T-helper 17 cell (primary cell): ENCODE data around the gene CCP110. TPM values are rescaled to one million over a fixed set of nuclear protein-coding genes. Genes with fewer than 3 reads are reported as not detected.

Experiments used
- ATAC-seq: fragments of 150-1000 bp; cut with Tn5 transposase; 2 replicates; pipeline ENCODE4 v1.10.0; 2021; ENCODE audit warnings: mild to moderate bottlenecking, moderate library complexity
- DNase-seq, 3 donors: peaks; one replicate each; pipeline versions ENCODE4 v3.0.0 to v3.0.0-alpha.2; 2020 to 2021
- H3K9me3 ChIP-seq: one replicate; pipeline ENCODE4 v1.7.0; 2013; ENCODE audit warnings: low read length, mild to moderate bottlenecking; ENCODE audit not compliant: control insufficient read depth, poor library complexity, severe bottlenecking
- H3K27ac Mint-ChIP-seq: one replicate; pipeline ENCODE4 v1.8.0; 2022; ENCODE audit warnings: mild to moderate bottlenecking, moderate library complexity, mixed read lengths
- H3K27me3 Mint-ChIP-seq: one replicate; pipeline ENCODE4 v1.8.0; 2022; ENCODE audit warnings: mixed read lengths
- H3K36me3 Mint-ChIP-seq: one replicate; pipeline ENCODE4 v1.8.0; 2022; ENCODE audit warnings: low read depth, mixed read lengths
- H3K4me1 Mint-ChIP-seq: one replicate; pipeline ENCODE4 v1.8.0; 2022; ENCODE audit warnings: mild to moderate bottlenecking, mixed read lengths
- H3K4me3 Mint-ChIP-seq: one replicate; pipeline ENCODE4 v1.8.0; 2022; ENCODE audit warnings: mild to moderate bottlenecking, moderate library complexity, mixed read lengths
- total RNA-seq, 4 donors: library from RNA in 2 of 4; stranded (reverse) in 2 of 4; gene quantifications; one replicate each; pipeline ENCODE4 v1.2.3 and lab custom pipeline; 2022 to 2026

The CCP110 gene
- total RNA-seq, 2 donors from 2014 or later, result 13.9 to 15.4 TPM

DNA sequence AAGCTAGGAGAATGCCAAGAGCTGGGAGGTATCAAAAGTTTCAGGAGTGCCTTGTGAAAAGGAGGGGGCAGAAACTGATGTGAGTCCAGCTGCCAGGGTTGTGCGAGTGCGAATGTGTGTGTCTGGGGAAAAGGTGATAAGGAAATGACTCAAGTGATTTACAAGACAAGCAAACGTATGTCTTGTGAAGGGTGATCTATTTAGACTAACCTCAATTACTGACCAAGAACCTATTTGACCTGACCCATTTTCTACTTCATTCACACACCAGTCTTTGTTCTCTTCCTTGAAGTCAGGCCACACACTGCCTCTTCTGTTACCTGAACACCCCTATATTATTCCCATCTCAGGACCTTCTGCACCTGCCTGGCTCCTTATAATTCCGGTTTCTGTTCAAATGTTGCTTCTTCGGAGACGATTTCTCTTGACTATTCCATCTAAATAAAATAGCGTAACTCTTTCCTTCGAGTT, 2.8 kb upstream of the CCP110 start:
- no peak for ATAC-seq
- Mint-ChIP-seq H3K27me3 (no peaks in the 10 kb centered on the region), H3K4me1 (peaks cover 56% of the 10 kb centered on the region), H3K36me3 (peaks cover 6% of the 10 kb centered on the region), H3K4me3 (peak overlapping the region; percentile 100), H3K27ac (peak overlapping the region; percentile 97)
- DNase-seq, result no peak
- H3K9me3 ChIP-seq, result no peaks in the 10 kb centered on the region

DNA sequence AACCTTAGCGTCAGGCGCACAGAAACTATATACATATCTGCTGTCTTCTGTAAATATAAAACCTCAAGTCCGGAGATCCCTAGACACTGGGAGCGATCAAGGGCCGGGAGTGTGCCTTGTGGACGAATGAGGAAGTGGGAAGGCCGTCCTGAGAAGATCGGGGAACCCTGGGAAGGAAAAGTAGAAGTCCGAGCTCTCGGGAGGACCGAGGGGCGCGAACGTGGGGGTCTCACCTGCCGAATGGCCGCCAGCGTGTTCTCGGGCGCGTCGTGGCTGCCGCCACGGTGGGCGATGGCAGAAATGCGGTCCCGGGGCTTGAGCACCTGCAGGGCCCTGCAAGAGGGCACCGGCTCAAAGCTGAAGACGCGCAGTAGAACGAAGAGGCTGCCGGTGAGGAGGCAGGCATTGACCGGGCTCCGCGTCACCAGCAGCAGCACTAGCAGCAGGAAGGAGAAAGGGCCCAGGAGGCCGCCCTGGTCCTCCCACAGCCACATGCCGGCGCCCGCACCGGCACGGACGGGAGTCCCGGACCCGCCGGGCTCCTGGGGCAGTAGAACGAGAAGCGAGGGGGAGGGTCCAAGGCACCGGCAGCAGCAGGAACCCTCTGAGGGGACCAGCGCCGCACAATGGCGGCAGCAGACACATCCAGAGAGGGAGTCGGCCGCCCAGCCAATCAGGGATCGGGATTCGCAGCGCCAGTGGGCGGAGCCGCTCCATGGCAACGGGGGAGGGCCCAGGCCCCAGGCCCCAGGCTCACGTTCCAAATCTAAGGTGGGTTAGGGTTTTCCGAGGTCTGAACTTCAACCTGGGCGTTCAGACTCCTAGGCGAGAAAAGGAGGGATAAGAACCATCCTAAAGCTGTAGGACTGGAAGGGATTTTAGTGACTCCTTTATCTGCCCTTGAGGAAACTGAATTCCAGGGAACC, 2.0 kb upstream of the CCP110 start, which contains the start of gene GDE1:
Gene GDE1 (minus strand): TSS at position 628 of the 926 bp plus-strand sequence. CDS start 134 bp downstream, at position 494.
- peak; percentile 86 to 88 (median 88) for DNase-seq
- H3K4me3 Mint-ChIP-seq, result peak within 1 kb of the TSS; percentile 100

DNA sequence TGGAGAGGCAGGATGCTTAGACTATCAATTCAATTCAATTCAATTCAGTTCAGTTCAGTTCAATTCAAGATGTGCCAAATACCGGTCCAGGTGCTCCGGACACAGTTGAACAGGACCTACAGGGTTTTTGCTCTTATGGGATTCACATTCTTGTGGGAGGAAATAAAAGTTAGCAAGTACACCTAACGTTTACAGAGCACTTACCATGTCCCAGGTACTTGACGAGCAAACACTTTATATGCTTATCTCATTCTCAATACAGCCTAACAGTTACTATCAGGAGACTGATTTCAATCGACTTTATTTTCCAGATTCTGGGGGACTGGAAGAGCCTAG, 1.4 kb upstream of the CCP110 start:
- Mint-ChIP-seq H3K4me1 (peaks cover 49% of the 10 kb centered on the region), H3K4me3 (peak overlapping the region; percentile 100), H3K27me3 (no peaks in the 10 kb centered on the region), H3K27ac (peak overlapping the region; percentile 97), H3K36me3 (peaks cover 3% of the 10 kb centered on the region)
- ATAC-seq (no peak), DNase-seq (no peak)
- no peaks in the 10 kb centered on the region for H3K9me3 ChIP-seq

More for the DNA sequence above, 2.0 kb upstream of the CCP110 start, which contains the start of gene GDE1:
- Mint-ChIP-seq H3K4me1 (peaks cover 55% of the 10 kb centered on the region), H3K27ac (peak within 1 kb of the TSS; percentile 97), H3K27me3 (no peaks in the 10 kb centered on the region), H3K36me3 (peaks cover 6% of the 10 kb centered on the region)
- peak; percentile 81 for ATAC-seq
- H3K9me3 ChIP-seq, result no peaks in the 10 kb centered on the region

DNA sequence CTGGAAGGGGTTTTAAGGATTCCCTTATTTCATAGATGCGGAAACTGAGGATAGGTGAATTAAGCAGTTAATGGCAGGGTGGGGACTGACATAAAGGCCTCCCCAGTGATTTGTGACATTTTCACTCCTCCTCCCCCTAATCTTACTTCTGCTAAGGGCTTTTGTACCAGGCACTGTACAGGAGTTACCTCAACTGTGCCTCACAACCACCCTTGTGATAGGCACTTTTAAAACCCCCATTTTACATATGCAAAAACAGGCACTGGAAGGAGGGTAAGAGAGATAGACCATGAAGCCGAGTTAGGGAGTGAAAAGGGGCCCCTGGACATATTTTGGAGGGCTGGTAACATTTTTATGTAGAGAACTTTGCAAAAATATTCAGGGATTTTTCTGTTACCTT, 982 bp upstream of the CCP110 start:
- ATAC-seq, result no peak
- no peaks in the 10 kb centered on the region for H3K27me3 Mint-ChIP-seq
- no peaks in the 10 kb centered on the region for H3K9me3 ChIP-seq
- H3K27ac Mint-ChIP-seq, result peak overlapping the region; percentile 97
- peaks cover 48% of the 10 kb centered on the region for H3K4me1 Mint-ChIP-seq
- no peak for DNase-seq
- peaks cover 3% of the 10 kb centered on the region for H3K36me3 Mint-ChIP-seq
- H3K4me3 Mint-ChIP-seq, result no peak overlapping the region

DNA sequence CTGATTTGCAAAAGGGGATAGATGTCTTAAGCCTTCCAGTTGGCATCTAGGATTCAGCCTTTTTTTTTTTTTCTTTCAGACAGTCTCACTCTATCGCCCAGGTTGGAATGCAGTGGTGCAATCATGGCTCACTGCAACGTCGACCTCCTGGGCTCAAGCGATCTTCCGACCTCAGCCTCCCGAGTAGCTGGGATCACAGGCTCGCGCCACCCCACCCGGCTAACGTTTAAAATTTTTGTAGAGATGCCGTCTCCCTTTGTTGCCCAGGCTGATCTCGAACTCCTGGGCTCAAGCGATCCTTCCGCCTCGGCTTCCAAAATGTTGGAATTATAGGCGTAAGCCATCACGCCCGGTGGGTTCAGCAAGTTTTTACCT, 571 bp upstream of the CCP110 start:
- DNase-seq (no peak), ATAC-seq (no peak)
- H3K9me3 ChIP-seq, result no peaks in the 10 kb centered on the region
- Mint-ChIP-seq H3K4me3 (no peak overlapping the region), H3K4me1 (peaks cover 48% of the 10 kb centered on the region), H3K36me3 (peaks cover 3% of the 10 kb centered on the region), H3K27ac (peak overlapping the region; percentile 98), H3K27me3 (no peaks in the 10 kb centered on the region)

DNA sequence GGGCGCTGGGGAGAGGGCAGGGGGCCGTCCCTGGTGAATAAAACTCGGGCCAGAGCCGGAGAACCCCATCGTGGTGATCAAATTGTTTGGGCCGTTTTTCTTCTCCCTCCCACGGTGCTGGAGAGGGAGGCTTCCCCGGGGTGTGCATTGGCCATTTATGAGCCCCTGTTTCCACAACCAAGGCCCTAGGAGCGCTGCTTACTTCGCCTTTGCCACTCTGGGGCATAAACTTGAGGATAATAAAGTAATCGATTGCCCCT, 544 bp downstream of the CCP110 start:
- H3K27ac Mint-ChIP-seq, result peak overlapping the region; percentile 98
- DNase-seq (no peak), ATAC-seq (no peak)
- peak overlapping the region; percentile 100 for H3K4me3 Mint-ChIP-seq
- H3K36me3 Mint-ChIP-seq, result peaks cover 5% of the 10 kb centered on the region
- H3K27me3 Mint-ChIP-seq, result no peaks in the 10 kb centered on the region
- no peaks in the 10 kb centered on the region for H3K9me3 ChIP-seq
- peaks cover 41% of the 10 kb centered on the region for H3K4me1 Mint-ChIP-seq

DNA sequence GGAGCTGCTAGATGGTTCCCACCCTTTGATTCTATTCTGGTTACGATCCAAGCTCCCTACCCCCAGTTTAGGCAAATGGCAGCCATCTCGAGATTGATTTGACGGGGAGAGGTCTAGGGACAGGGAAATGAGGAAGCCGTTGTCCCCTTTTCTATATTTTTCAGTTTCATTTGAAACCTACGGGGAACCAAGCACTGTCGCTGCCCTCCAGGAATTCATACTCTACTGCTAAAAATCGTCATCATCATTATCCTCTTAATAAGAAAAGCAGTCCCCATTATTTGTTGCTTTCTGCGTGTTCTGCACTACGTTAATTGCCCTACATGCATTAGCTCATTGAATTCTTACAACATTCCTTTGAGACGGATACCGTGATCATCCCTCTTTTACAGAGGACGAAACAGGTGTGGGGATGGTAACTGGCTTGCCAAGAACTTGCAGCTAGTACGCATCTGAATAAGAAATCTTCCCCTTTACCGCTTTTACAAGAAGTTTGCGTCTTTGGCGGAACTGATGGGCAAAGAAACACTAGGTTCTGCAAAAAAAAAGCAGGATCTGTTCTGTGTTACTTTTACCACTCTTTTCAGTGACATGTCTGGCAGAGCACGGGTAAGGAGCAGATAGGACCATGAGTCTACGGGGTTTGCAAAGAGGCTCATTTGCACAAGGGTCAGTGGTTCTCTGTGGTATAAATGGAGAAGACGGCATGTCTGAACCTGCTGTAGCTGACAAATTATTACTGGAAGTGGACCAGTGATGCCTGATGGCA, 1.1 kb downstream of the CCP110 start:
- ATAC-seq (no peak), DNase-seq (no peak)
- H3K9me3 ChIP-seq, result no peaks in the 10 kb centered on the region
- Mint-ChIP-seq H3K27me3 (no peaks in the 10 kb centered on the region), H3K27ac (peak overlapping the region; percentile 98), H3K36me3 (peaks cover 5% of the 10 kb centered on the region), H3K4me1 (peaks cover 39% of the 10 kb centered on the region), H3K4me3 (peak overlapping the region; percentile 100)

DNA sequence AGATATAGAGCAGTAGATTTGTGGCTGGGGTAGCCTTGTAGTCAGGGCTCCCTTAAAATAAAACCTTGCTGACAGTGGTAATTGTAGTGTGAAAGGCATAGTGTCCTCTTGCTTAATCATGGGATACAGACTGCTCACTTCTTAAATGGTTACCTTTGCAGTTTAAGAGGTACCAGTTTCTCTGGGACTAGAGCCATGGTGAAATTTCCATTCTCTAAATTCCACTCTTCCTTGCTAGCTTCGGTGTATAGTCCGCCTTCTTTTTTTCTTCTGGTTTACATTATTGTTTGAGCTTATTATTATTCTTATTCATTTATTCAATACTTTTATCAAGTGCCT, 1.6 kb downstream of the CCP110 start:
- ATAC-seq (no peak), DNase-seq (no peak)
- peaks cover 5% of the 10 kb centered on the region for H3K36me3 Mint-ChIP-seq
- H3K9me3 ChIP-seq, result no peaks in the 10 kb centered on the region
- H3K27ac Mint-ChIP-seq, result peak overlapping the region; percentile 98
- H3K4me3 Mint-ChIP-seq, result peak overlapping the region; percentile 100
- peaks cover 38% of the 10 kb centered on the region for H3K4me1 Mint-ChIP-seq
- H3K27me3 Mint-ChIP-seq, result no peaks in the 10 kb centered on the region

DNA sequence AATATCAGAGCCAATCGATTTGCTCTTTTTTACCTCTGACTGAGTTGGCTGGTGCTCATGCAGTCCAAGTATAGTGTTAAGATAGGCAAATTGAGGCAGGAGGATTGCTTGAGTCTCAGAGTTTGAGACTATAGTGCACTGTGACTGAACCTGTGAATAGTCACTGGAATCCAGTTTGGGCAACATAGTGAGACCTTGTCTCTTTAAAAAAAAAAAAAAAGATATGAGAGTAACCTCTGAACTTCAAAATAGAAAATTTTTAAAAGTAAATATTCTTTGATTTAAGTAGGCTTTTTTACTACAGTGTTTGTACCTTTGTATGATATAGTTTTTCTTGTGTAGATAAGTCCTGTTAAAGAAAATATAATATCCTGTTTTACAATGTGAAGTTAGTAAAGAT, 3.4 kb downstream of the CCP110 start:
- peaks cover 22% of the 10 kb centered on the region for H3K4me1 Mint-ChIP-seq
- no peak for DNase-seq
- no peaks in the 10 kb centered on the region for H3K27me3 Mint-ChIP-seq
- H3K27ac Mint-ChIP-seq, result no peak overlapping the region
- H3K36me3 Mint-ChIP-seq, result peaks cover 5% of the 10 kb centered on the region
- no peak for ATAC-seq
- no peaks in the 10 kb centered on the region for H3K9me3 ChIP-seq
- no peak overlapping the region for H3K4me3 Mint-ChIP-seq

DNA sequence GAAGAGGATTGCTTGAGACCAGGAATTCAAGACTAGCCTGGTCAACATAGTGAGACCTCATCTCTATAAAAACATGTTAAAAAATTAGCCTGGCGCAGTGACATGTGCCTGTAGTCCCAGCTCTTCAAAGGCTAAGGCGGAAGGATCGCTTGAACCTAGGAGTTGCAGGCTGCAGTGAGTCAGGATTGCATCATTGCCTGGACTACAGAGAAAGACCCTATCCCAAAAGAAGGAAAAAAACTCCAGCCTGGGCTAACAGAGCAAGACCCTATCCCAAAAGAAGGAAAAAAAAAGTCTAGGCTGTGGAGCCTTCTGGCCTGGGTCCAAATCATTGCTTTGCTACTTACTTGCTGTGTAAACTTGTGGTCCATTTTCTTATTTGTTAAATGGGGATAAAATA, 4.9 kb downstream of the CCP110 start:
- Mint-ChIP-seq H3K4me3 (no peak overlapping the region), H3K36me3 (peaks cover 8% of the 10 kb centered on the region), H3K4me1 (peaks cover 23% of the 10 kb centered on the region), H3K27me3 (no peaks in the 10 kb centered on the region), H3K27ac (no peak overlapping the region)
- no peak for ATAC-seq
- no peaks in the 10 kb centered on the region for H3K9me3 ChIP-seq
- no peak for DNase-seq

DNA sequence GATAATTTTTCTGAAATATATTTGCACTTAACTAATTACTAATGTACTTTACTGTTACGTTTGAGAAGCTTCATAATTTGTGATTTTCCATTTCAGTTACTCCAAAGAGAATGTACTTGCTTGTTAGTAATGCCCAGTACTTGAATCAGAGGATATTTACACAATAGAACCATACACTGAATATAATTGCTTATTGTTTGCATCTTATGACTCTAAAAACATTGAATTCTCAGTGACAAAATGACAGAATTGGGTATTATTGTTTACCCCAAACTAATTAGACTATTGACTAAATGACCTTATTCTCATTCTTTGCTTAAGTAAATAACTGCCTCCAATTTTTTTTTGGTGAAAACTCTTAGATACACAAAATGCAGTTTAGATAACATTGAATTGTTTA, 8.9 kb downstream of the CCP110 start:
- Mint-ChIP-seq H3K27me3 (no peaks in the 10 kb centered on the region), H3K4me3 (no peak overlapping the region), H3K27ac (no peak overlapping the region), H3K36me3 (peaks cover 5% of the 10 kb centered on the region), H3K4me1 (peaks cover 7% of the 10 kb centered on the region)
- no peaks in the 10 kb centered on the region for H3K9me3 ChIP-seq
- no peak for ATAC-seq
- DNase-seq, result no peak

DNA sequence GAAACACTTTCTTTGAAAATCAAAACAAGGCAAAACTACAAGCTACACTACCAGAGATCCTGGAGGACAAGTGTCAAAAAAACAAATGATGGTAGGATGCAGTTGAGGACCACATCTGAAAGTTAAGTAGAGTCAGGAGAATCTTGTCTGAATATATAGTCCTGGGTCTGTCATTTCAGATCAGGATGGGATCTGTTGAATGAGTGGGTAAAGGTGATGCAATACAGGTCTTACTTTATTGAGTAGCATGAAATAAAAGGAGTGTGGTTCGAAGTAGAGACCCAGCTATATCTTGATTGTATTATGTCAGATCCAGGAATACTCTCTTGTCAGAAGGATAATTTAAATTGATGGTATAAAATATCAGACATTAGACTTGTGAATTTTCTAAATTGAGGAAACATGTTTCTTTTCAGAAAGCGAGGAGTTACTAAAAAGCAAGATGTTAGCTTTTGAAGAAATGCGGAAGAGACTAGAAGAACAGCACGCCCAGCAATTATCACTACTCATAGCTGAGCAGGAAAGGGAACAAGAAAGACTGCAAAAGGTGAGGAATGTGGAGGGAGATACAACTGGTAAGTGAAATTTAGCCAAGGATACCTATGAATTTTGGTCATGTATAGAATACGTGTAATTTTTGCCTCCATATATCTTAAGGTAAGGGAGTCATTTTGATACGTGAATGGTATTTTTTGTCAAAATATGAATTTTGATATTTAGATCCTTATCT, 16.7 kb downstream of the CCP110 start:
- H3K9me3 ChIP-seq, result no peaks in the 10 kb centered on the region
- H3K4me1 Mint-ChIP-seq, result no peaks in the 10 kb centered on the region

DNA sequence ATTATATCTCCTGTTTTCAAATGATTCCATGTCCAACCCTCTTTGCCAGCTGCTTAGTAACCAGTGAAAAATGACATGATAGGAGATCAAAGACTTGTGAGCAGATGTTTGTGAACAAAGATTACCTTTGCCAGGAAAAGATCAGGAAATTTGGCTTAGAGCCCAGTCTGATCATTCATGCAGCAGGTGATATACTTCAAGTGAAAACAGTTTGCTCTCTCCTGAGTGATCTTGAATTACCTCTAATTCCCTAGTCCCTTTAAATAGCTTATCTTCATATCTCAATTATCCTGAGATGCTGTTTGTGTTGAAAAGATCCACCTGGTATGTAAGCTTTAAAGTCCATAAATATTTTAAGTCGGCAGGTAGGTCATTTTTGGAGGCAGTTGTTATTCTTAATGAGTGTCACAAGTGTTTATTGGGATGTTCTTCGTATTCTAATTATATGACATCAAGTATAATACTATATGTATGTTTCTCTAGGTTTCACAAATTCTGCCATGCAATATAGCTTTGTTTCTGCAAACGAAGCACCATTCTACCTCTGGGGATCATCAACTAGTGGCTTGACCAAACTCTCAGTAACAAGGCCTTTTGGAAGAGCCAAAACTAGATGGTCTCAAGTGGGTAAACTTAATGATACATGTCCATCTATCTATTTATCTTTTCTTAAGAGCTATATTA, 18.5 kb downstream of the CCP110 start:
- H3K4me1 Mint-ChIP-seq, result no peaks in the 10 kb centered on the region
- no peak for DNase-seq
- H3K27ac Mint-ChIP-seq, result no peak overlapping the region
- peaks cover 7% of the 10 kb centered on the region for H3K36me3 Mint-ChIP-seq
- no peak for ATAC-seq
- H3K9me3 ChIP-seq, result no peaks in the 10 kb centered on the region
- no peak overlapping the region for H3K4me3 Mint-ChIP-seq
- no peaks in the 10 kb centered on the region for H3K27me3 Mint-ChIP-seq

More for the DNA sequence above, 16.7 kb downstream of the CCP110 start:
- Mint-ChIP-seq H3K27ac (no peak overlapping the region), H3K36me3 (peaks cover 7% of the 10 kb centered on the region), H3K4me3 (no peak overlapping the region), H3K27me3 (no peaks in the 10 kb centered on the region)
- no peak for DNase-seq
- no peak for ATAC-seq
